Stimulated activated naive CD8-positive, alpha-beta T cell treated with anti-CD3 and anti-CD28 coated beads, Interleukin-15, amount 100 ng/mL, for 72 hours (primary cell): ENCODE data around the gene GZF1.
"Not testable (repeated sequence)": the region's sequence is repeated elsewhere in the genome, so short reads cannot be mapped to it uniquely, and the experiment has no call there.

Source experiments
- ATAC-seq: fragments of 150-1000 bp; cut with Tn5 transposase; 2 replicates; pipeline ENCODE4 v1.10.0; 2021; ENCODE audit warnings: mild to moderate bottlenecking, moderate library complexity
- DNase-seq, 2 donors: peaks; one replicate each; pipeline ENCODE4 v3.0.0; 2021 to 2022
- H3K27ac Mint-ChIP-seq, 2 donors: one replicate each; pipeline ENCODE4 v1.8.0; 2022; ENCODE audit warnings: mild to moderate bottlenecking in 2 of 2, mixed read lengths in 2 of 2, moderate library complexity in 2 of 2
- H3K27me3 Mint-ChIP-seq: one replicate; pipeline ENCODE4 v1.8.0; 2022; ENCODE audit warnings: mixed read lengths
- H3K4me1 Mint-ChIP-seq: one replicate; pipeline ENCODE4 v1.8.0; 2022; ENCODE audit warnings: mild to moderate bottlenecking, mixed read lengths
- H3K4me3 Mint-ChIP-seq, 2 donors: one replicate each; pipeline ENCODE4 v1.8.0; 2022; ENCODE audit warnings: mild to moderate bottlenecking in 2 of 2, mixed read lengths in 2 of 2, moderate library complexity in 1 of 2
- H3K9me3 Mint-ChIP-seq, 2 donors: one replicate each; pipeline ENCODE4 v1.8.0; 2022; ENCODE audit warnings: mixed read lengths in 2 of 2

Gene GZF1

GRCh38 chr20:23336476-23336875 lies 25.5 kb upstream of the GZF1 start:
- H3K27me3 Mint-ChIP-seq = no peaks in the 10 kb centered on the region
- H3K9me3 Mint-ChIP-seq = no peaks in the 10 kb centered on the region
- peaks cover 12% of the 10 kb centered on the region for H3K4me1 Mint-ChIP-seq
- ATAC-seq (no peak), DNase-seq (no peak)
- no peak overlapping the region for H3K27ac Mint-ChIP-seq
- no peak overlapping the region for H3K4me3 Mint-ChIP-seq

- H3K9me3 Mint-ChIP-seq = no peaks in the 10 kb centered on the region
- peaks cover 12% of the 10 kb centered on the region for H3K4me1 Mint-ChIP-seq
- ATAC-seq (no peak), DNase-seq (no peak)
- H3K27me3 Mint-ChIP-seq = no peaks in the 10 kb centered on the region
- no peak overlapping the region for H3K27ac Mint-ChIP-seq
- no peak overlapping the region for H3K4me3 Mint-ChIP-seq
Measured at GRCh38 chr20:23337312-23337711, 24.7 kb upstream of the GZF1 start.

GRCh38 chr20:23339986-23340385 lies 22.0 kb upstream of the GZF1 start:
- peaks cover 6% of the 10 kb centered on the region for H3K4me1 Mint-ChIP-seq
- H3K27ac Mint-ChIP-seq = no peak overlapping the region
- ATAC-seq (no peak), DNase-seq (no peak)
- no peaks in the 10 kb centered on the region for H3K9me3 Mint-ChIP-seq
- H3K4me3 Mint-ChIP-seq = no peak overlapping the region
- H3K27me3 Mint-ChIP-seq = no peaks in the 10 kb centered on the region

- no peak overlapping the region for H3K27ac Mint-ChIP-seq
- DNase-seq (peak; percentile 14 to 20), ATAC-seq (peak; percentile 64)
- no peak overlapping the region for H3K4me3 Mint-ChIP-seq
- peaks cover 6% of the 10 kb centered on the region for H3K4me1 Mint-ChIP-seq
- H3K9me3 Mint-ChIP-seq = no peaks in the 10 kb centered on the region
- no peaks in the 10 kb centered on the region for H3K27me3 Mint-ChIP-seq
Measured at GRCh38 chr20:23340524-23340923, 21.5 kb upstream of the GZF1 start.

GRCh38 chr20:23341073-23341472 lies 20.9 kb upstream of the GZF1 start:
- H3K4me1 Mint-ChIP-seq = peaks cover 6% of the 10 kb centered on the region
- H3K27me3 Mint-ChIP-seq = no peaks in the 10 kb centered on the region
- DNase-seq = no peak
- no peak overlapping the region for H3K4me3 Mint-ChIP-seq
- no peak overlapping the region for H3K27ac Mint-ChIP-seq
- no peak for ATAC-seq
- H3K9me3 Mint-ChIP-seq = no peaks in the 10 kb centered on the region

- Mint-ChIP-seq H3K9me3 (no peaks in the 10 kb centered on the region), H3K4me3 (no peak overlapping the region), H3K4me1 (peaks cover 9% of the 10 kb centered on the region), H3K27me3 (no peaks in the 10 kb centered on the region), H3K27ac (no peak overlapping the region)
- DNase-seq = no peak
- ATAC-seq = no peak
Measured at GRCh38 chr20:23343590-23343989, 18.4 kb upstream of the GZF1 start.

GRCh38 chr20:23344336-23344735 lies 17.6 kb upstream of the GZF1 start:
- DNase-seq (no peak), ATAC-seq (no peak)
- no peak overlapping the region for H3K4me3 Mint-ChIP-seq
- no peaks in the 10 kb centered on the region for H3K9me3 Mint-ChIP-seq
- no peak overlapping the region for H3K27ac Mint-ChIP-seq
- peaks cover 12% of the 10 kb centered on the region for H3K4me1 Mint-ChIP-seq
- H3K27me3 Mint-ChIP-seq = no peaks in the 10 kb centered on the region

- Mint-ChIP-seq H3K27me3 (no peaks in the 10 kb centered on the region), H3K9me3 (no peaks in the 10 kb centered on the region), H3K4me3 (no peak overlapping the region), H3K27ac (peak overlapping the region in 1 of 2 donors; percentile 48), H3K4me1 (peaks cover 12% of the 10 kb centered on the region)
- DNase-seq = no peak
- no peak for ATAC-seq
Measured at GRCh38 chr20:23346002-23346401, 16.0 kb upstream of the GZF1 start.

- no peak overlapping the region for H3K27ac Mint-ChIP-seq
Measured at GRCh38 chr20:23347791-23348190, 14.2 kb upstream of the GZF1 start.

GRCh38 chr20:23348510-23348909 lies 13.5 kb upstream of the GZF1 start:
- H3K4me3 Mint-ChIP-seq, ATAC-seq, DNase-seq, H3K9me3 Mint-ChIP-seq, H3K27me3 Mint-ChIP-seq, H3K27ac Mint-ChIP-seq: not testable (repeated sequence)
- peaks cover 26% of the 10 kb centered on the region for H3K4me1 Mint-ChIP-seq

More at GRCh38 chr20:23347791-23348190, 14.2 kb upstream of the GZF1 start:
- DNase-seq (no peak), ATAC-seq (no peak)
- no peak overlapping the region for H3K4me3 Mint-ChIP-seq
- H3K4me1 Mint-ChIP-seq = peaks cover 21% of the 10 kb centered on the region
- H3K27me3 Mint-ChIP-seq = no peaks in the 10 kb centered on the region
- no peaks in the 10 kb centered on the region for H3K9me3 Mint-ChIP-seq

- H3K27ac Mint-ChIP-seq = peak overlapping the region; percentile 100
- no peaks in the 10 kb centered on the region for H3K27me3 Mint-ChIP-seq
Measured at GRCh38 chr20:23349338-23350195, 12.4 kb upstream of the GZF1 start.

GRCh38 chr20:23350196-23350903 lies 11.6 kb upstream of the GZF1 start, which contains the start of gene NXT1:
Gene NXT1 (plus strand): TSS chr20:23350791. CDS start chr20:23354042, 3,251 bp downstream.
- ATAC-seq (peak; percentile 88), DNase-seq (peak; percentile 96 to 97)
- Mint-ChIP-seq H3K27ac (peak within 1 kb of the TSS; percentile 100), H3K27me3 (no peaks in the 10 kb centered on the region), H3K4me1 (peaks cover 35% of the 10 kb centered on the region), H3K4me3 (peak within 1 kb of the TSS; percentile 83 to 84), H3K9me3 (no peaks in the 10 kb centered on the region)

More at GRCh38 chr20:23349338-23350195, 12.4 kb upstream of the GZF1 start:
- peak overlapping the region; percentile 83 to 84 for H3K4me3 Mint-ChIP-seq
- ATAC-seq (peak; percentile 67), DNase-seq (no peak)
- H3K9me3 Mint-ChIP-seq = no peaks in the 10 kb centered on the region
- H3K4me1 Mint-ChIP-seq = peaks cover 30% of the 10 kb centered on the region

GRCh38 chr20:23350904-23351838 lies 10.8 kb upstream of the GZF1 start:
- H3K27me3 Mint-ChIP-seq = no peaks in the 10 kb centered on the region
- peak; percentile 66 to 71 for DNase-seq
- peak overlapping the region; percentile 83 to 84 for H3K4me3 Mint-ChIP-seq
- no peaks in the 10 kb centered on the region for H3K9me3 Mint-ChIP-seq
- peak; percentile 56 for ATAC-seq
- H3K27ac Mint-ChIP-seq = peak overlapping the region; percentile 100
- H3K4me1 Mint-ChIP-seq = peaks cover 35% of the 10 kb centered on the region

GRCh38 chr20:23356203-23356602 lies 5.8 kb upstream of the GZF1 start:
- Mint-ChIP-seq H3K4me1 (peaks cover 43% of the 10 kb centered on the region), H3K27ac (no peak overlapping the region), H3K4me3 (no peak overlapping the region), H3K9me3 (no peaks in the 10 kb centered on the region), H3K27me3 (no peaks in the 10 kb centered on the region)
- DNase-seq (no peak), ATAC-seq (no peak)
